Ramos (cell line): ENCODE measurements around the gene TMEM243.
"Not testable (repeated sequence)": the region's sequence is repeated elsewhere in the genome, so short reads cannot be mapped to it uniquely, and the experiment has no call there.

Experiments
- in situ Hi-C: fragments of 300-500 bp; cut with MboI; formaldehyde crosslinking; loops from one replicate; pipeline ENCODE4 v1.14.3; 2022; ENCODE audit warnings: low sequenced_read_pairs; ENCODE audit not compliant: unreplicated experiment

The TMEM243 gene

GRCh38 chr7:87213811-87214210 is 5.7 kb downstream of the TMEM243 start:
- in situ Hi-C loops: no loop called here

GRCh38 chr7:87213252-87213651 is 6.3 kb downstream of the TMEM243 start:
- in situ Hi-C loops: no loop called here

GRCh38 chr7:87212498-87212897 is 7.0 kb downstream of the TMEM243 start:
- in situ Hi-C loops: no loop called here

- in situ Hi-C loops: no loop called here
Observed at GRCh38 chr7:87210506-87210905, 9.0 kb downstream of the TMEM243 start.

GRCh38 chr7:87209295-87209924 is 10.1 kb downstream of the TMEM243 start:
- in situ Hi-C loops: no loop called here

GRCh38 chr7:87206361-87206760 is 13.2 kb downstream of the TMEM243 start:
- in situ Hi-C loops: no loop called here

GRCh38 chr7:87205701-87206100 is 13.8 kb downstream of the TMEM243 start:
- in situ Hi-C loops: not testable (repeated sequence)

- in situ Hi-C loops: no loop called here
Observed at GRCh38 chr7:87204933-87205332, 14.6 kb downstream of the TMEM243 start.

- in situ Hi-C loops: not testable (repeated sequence)
Observed at GRCh38 chr7:87203929-87204328, 15.6 kb downstream of the TMEM243 start.

GRCh38 chr7:87202705-87203104 is 16.8 kb downstream of the TMEM243 start:
- in situ Hi-C loops: no loop called here

GRCh38 chr7:87202208-87202607 is 17.3 kb downstream of the TMEM243 start:
- in situ Hi-C loops: no loop called here

- in situ Hi-C loops: no loop called here
Observed at GRCh38 chr7:87199700-87200450, 19.7 kb downstream of the TMEM243 start.

GRCh38 chr7:87199241-87199640 is 20.3 kb downstream of the TMEM243 start:
- in situ Hi-C loops: no loop called here

- in situ Hi-C loops: no loop called here
Observed at GRCh38 chr7:87193912-87194311, 25.6 kb downstream of the TMEM243 start.

- in situ Hi-C loops: no loop called here
Observed at GRCh38 chr7:87192784-87193487, 26.6 kb downstream of the TMEM243 start.

GRCh38 chr7:87190783-87191182 is 28.7 kb downstream of the TMEM243 start:
- in situ Hi-C loops: no loop called here

- in situ Hi-C loops: no loop called here
Observed at GRCh38 chr7:87188930-87189329, 30.6 kb downstream of the TMEM243 start.

GRCh38 chr7:87187120-87187519 is 32.4 kb downstream of the TMEM243 start:
- in situ Hi-C loops: no loop called here

- in situ Hi-C loops: no loop called here
Observed at GRCh38 chr7:87179180-87179579, 40.4 kb downstream of the TMEM243 start.

- in situ Hi-C loops: no loop called here
Observed at GRCh38 chr7:87178320-87178719, 41.2 kb downstream of the TMEM243 start.

- in situ Hi-C loops: no loop called here
Observed at GRCh38 chr7:87173471-87173870, 46.1 kb downstream of the TMEM243 start.
